OCI-LY3 (cell line): ENCODE measurements around the gene DEFB125.

Source experiments
- H2AFZ ChIP-seq: fragments of 200-600, 300-600 bp; shearing (Covaris generic); 2 replicates; pipeline ENCODE4 v1.6.0; 2014; ENCODE audit warnings: antibody characterized with exemption, low read depth, low read length
- H3K27ac ChIP-seq: fragments of 200-600, 300-600 bp; sonication (generic); 2 replicates; pipeline ENCODE4 v1.5.1; 2014; ENCODE audit warnings: mild to moderate bottlenecking, low read length, moderate library complexity, mixed read lengths
- H3K27me3 ChIP-seq: fragments of 200-600, 300-600 bp; sonication (generic); 2 replicates; pipeline ENCODE4 v1.6.1; 2014; ENCODE audit warnings: low read depth, low read length, mixed read lengths
- H3K36me3 ChIP-seq: fragments of 200-600, 300-600 bp; sonication (generic); replicated peaks from 2 replicates; pipeline ENCODE3; 2014; ENCODE audit warnings: low read depth, low read length, mixed read lengths
- H3K4me1 ChIP-seq: fragments of 300-600, 200-600 bp; sonication (generic); 2 replicates; pipeline ENCODE4 v1.6.1; 2014; ENCODE audit warnings: low read length, mixed read lengths
- H3K4me2 ChIP-seq: fragments of 200-600, 300-600 bp; sonication (generic); 2 replicates; pipeline ENCODE4 v1.6.1; 2014; ENCODE audit warnings: low read length, mixed read lengths
- H3K4me3 ChIP-seq: fragments of 300-600, 200-600 bp; sonication (generic); 2 replicates; pipeline ENCODE4 v1.5.1; 2014; ENCODE audit warnings: antibody characterized with exemption, mild to moderate bottlenecking, low read length, moderate library complexity
- H3K79me2 ChIP-seq: fragments of 300-600, 200-600 bp; shearing (Covaris generic); 2 replicates; pipeline ENCODE4 v1.6.1; 2014; ENCODE audit warnings: mild to moderate bottlenecking, low read length, mixed read lengths
- H3K9ac ChIP-seq: fragments of 300-600, 200-600 bp; shearing (Covaris generic); 2 replicates; pipeline ENCODE4 v1.6.0; 2014; ENCODE audit warnings: mild to moderate bottlenecking, low read length, moderate library complexity
- H3K9me3 ChIP-seq: fragments of 200-600, 300-600 bp; shearing (Covaris generic); 2 replicates; pipeline ENCODE4 v1.6.1; 2014; ENCODE audit warnings: low read length, mixed read lengths; ENCODE audit not compliant: insufficient read depth
- H4K20me1 ChIP-seq: fragments of 200-600, 300-600 bp; sonication (generic); 2 replicates; pipeline ENCODE4 v1.6.1; 2016; ENCODE audit warnings: low read length, mixed read lengths; ENCODE audit not compliant: insufficient read depth
- EZH2phosphoT487 ChIP-seq: fragments of 200-600 bp; shearing (Covaris generic); IDR thresholded peaks from 2 replicates; pipeline ENCODE4 v1.6.1; 2018; ENCODE audit warnings: antibody characterized with exemption, mixed run types, low read depth
- TF ChIP-seq, protein P1 (sequence below): fragments of 200-600, 300-600 bp; sonication (generic); IDR thresholded peaks from 2 replicates; pipeline ENCODE4 v1.5.1; 2014; ENCODE audit warnings: antibody characterized with exemption, low read length, low read depth

The DEFB125 gene

DNA sequence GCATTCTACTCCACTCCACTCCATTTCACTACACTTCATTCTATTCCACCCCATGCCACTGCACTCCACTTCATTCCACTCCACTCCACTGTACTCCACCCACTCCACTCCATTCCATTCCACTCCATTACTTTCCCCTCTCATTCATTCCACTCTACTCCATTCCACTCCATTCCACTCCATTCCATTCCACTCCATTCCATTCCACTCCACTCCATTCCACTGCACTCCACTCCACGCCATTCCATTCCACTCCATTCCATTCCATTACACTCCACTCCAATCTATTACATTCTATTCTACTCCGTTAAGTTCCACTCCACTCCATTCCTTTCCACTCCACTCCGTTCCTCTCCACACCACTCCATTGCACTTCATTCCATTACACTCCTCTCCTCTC is 25.0 kb upstream of the DEFB125 start:
- Histone ChIP-seq H3K27ac (no peak overlapping the region), H3K79me2 (no peaks in the 10 kb centered on the region), H3K27me3 (no peaks in the 10 kb centered on the region), H3K9ac (no peak overlapping the region), H3K4me2 (no peak overlapping the region), H3K4me1 (no peaks in the 10 kb centered on the region), H3K9me3 (peaks cover 24% of the 10 kb centered on the region), H2AFZ (no peak overlapping the region), H3K4me3 (no peak overlapping the region), H4K20me1 (no peaks in the 10 kb centered on the region), H3K36me3 (no peaks in the 10 kb centered on the region)
- TF ChIP-seq, protein P1, sequence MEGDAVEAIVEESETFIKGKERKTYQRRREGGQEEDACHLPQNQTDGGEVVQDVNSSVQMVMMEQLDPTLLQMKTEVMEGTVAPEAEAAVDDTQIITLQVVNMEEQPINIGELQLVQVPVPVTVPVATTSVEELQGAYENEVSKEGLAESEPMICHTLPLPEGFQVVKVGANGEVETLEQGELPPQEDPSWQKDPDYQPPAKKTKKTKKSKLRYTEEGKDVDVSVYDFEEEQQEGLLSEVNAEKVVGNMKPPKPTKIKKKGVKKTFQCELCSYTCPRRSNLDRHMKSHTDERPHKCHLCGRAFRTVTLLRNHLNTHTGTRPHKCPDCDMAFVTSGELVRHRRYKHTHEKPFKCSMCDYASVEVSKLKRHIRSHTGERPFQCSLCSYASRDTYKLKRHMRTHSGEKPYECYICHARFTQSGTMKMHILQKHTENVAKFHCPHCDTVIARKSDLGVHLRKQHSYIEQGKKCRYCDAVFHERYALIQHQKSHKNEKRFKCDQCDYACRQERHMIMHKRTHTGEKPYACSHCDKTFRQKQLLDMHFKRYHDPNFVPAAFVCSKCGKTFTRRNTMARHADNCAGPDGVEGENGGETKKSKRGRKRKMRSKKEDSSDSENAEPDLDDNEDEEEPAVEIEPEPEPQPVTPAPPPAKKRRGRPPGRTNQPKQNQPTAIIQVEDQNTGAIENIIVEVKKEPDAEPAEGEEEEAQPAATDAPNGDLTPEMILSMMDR, result no peak
- no peak for TF ChIP-seq EZH2phosphoT487

DNA sequence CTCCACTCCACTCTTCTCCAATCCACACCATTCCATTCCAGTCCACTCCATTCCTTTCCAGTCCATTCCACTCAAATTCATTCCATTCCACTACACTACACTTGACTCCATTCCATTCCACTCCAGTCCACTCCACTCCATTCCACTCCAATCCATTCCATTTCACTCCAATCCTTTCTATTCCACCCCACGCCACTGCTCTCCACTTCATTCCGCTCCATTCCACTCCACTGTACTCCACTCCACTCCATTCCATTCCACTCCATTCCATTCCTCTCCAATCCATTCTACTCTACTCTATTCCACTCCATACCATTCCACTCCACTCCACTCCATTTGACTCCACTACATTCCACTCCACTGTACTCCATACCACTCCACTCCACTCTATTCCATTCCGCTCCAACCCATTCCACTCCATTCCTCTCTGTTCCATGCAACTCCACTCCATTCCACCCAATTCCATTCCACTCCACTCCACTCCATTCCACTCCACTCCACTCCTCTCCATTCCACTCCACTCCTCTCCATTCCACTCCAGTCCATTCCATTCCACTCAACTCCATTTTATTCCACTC is 23.4 kb upstream of the DEFB125 start:
- H3K9ac ChIP-seq, result no peak overlapping the region
- H4K20me1 ChIP-seq, result no peaks in the 10 kb centered on the region

DNA sequence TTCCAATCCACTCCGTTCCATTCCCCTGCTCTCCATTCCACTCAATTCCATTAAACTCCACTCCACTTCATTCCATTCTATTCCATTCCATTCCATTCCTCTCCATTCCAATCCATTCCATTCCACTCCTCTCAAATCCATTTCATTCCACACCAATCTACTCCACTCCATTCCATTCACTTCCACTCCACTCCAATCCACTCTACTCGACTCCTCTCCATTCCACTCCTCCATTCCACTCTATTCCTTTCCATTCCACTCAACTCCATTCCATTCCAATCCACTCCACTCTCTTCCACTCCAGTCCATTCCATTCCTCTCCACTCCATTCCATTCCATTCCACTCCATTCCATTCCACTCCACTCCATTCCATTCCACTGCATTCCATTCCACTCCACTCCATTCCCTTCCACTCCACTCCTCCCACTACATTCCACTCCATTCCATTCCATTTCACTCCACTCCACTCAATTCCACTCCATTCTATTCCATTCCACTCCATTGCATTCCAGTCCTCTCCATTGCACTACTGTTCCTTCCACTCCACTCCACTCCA is 22.6 kb upstream of the DEFB125 start:
- Histone ChIP-seq H3K4me3 (no peak overlapping the region), H4K20me1 (no peaks in the 10 kb centered on the region), H3K4me1 (no peaks in the 10 kb centered on the region), H3K27me3 (peaks cover 5% of the 10 kb centered on the region; the same call in 1 of the 2 replicates), H3K9ac (no peak overlapping the region), H2AFZ (no peak overlapping the region), H3K9me3 (peaks cover 24% of the 10 kb centered on the region), H3K4me2 (no peak overlapping the region), H3K79me2 (no peaks in the 10 kb centered on the region), H3K27ac (no peak overlapping the region), H3K36me3 (no peaks in the 10 kb centered on the region)
- TF ChIP-seq, protein P1, result no peak
- TF ChIP-seq EZH2phosphoT487, result no peak

More for the DNA sequence above, 23.4 kb upstream of the DEFB125 start:
- Histone ChIP-seq H3K79me2 (no peaks in the 10 kb centered on the region), H3K27ac (no peak overlapping the region), H3K27me3 (peaks cover 4% of the 10 kb centered on the region; the same call in 1 of the 2 replicates), H3K9me3 (peaks cover 24% of the 10 kb centered on the region), H3K4me2 (no peak overlapping the region), H3K4me1 (no peaks in the 10 kb centered on the region), H3K4me3 (no peak overlapping the region), H2AFZ (no peak overlapping the region), H3K36me3 (no peaks in the 10 kb centered on the region)
- TF ChIP-seq EZH2phosphoT487, result no peak
- TF ChIP-seq, protein P1, result no peak

DNA sequence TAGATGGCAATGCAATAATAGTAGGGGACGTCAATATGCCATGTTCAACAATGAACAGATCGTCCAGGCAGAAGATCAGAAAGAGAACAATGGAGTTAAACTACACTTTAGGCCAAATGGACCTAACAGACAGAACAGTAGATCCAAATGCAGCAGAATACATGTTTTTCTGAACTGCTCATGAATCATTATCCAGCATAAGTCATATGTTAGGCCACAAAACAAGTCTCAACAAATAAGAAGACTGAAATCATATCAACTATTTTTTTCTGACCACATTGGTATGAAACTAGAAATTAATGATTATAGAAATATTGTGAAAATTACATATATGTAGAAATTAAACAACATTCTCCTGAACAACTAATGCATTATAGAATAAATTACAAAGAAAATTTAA is 10.2 kb upstream of the DEFB125 start:
- no peak for TF ChIP-seq EZH2phosphoT487
- TF ChIP-seq, protein P1, result no peak
- Histone ChIP-seq H3K4me2 (no peak overlapping the region), H3K9me3 (peaks cover 3% of the 10 kb centered on the region; the same call in 1 of the 2 replicates), H3K4me3 (no peak overlapping the region), H3K27ac (no peak overlapping the region), H3K4me1 (no peaks in the 10 kb centered on the region), H3K36me3 (no peaks in the 10 kb centered on the region), H3K79me2 (no peaks in the 10 kb centered on the region), H4K20me1 (no peaks in the 10 kb centered on the region), H2AFZ (no peak overlapping the region), H3K9ac (no peak overlapping the region), H3K27me3 (peaks cover 14% of the 10 kb centered on the region; the same call in 1 of the 2 replicates)
